Measurements from ENCODE around the gene KCND2. TPM values are rescaled to one million over a fixed set of nuclear protein-coding genes. Genes with fewer than 3 reads are reported as not detected.

The KCND2 gene
- total and polyA plus RNA-seq, 3 donors from 2014 or later, result 3.8 to 6.1 (median 5.1) TPM

- Histone ChIP-seq H3K4me1 (no peaks in the 10 kb centered on the region), H3K36me3 (ENCODE audit: low read depth, missing control alignments) (no peaks in the 10 kb centered on the region), H3K4me3 (no peak overlapping the region), H3K27ac (no peak overlapping the region), H3K27me3 (no peaks in the 10 kb centered on the region), H3K9me3 (no peaks in the 10 kb centered on the region)
- 93 to 94% methylated on average over 3 of the region's 3 CpGs for WGBS, 2 donors
- no peak for TF ChIP-seq POLR2A (IDR thresholded peaks at IDR 0.05)
- TF ChIP-seq, protein P1, sequence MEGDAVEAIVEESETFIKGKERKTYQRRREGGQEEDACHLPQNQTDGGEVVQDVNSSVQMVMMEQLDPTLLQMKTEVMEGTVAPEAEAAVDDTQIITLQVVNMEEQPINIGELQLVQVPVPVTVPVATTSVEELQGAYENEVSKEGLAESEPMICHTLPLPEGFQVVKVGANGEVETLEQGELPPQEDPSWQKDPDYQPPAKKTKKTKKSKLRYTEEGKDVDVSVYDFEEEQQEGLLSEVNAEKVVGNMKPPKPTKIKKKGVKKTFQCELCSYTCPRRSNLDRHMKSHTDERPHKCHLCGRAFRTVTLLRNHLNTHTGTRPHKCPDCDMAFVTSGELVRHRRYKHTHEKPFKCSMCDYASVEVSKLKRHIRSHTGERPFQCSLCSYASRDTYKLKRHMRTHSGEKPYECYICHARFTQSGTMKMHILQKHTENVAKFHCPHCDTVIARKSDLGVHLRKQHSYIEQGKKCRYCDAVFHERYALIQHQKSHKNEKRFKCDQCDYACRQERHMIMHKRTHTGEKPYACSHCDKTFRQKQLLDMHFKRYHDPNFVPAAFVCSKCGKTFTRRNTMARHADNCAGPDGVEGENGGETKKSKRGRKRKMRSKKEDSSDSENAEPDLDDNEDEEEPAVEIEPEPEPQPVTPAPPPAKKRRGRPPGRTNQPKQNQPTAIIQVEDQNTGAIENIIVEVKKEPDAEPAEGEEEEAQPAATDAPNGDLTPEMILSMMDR (IDR thresholded peaks at IDR 0.05), result no peak
- DNase-seq, result no peak
- intact Hi-C loops (cut with DNase I; ENCODE audit: low total_unique reads), result no loop called here
These were observed 520.4 kb downstream of the KCND2 start for GRCh38 chr7:120793213-120793936.

- H3K4me3 ChIP-seq, result no peak overlapping the region
- H3K27ac ChIP-seq, result no peak overlapping the region
- 87 to 89% methylated on average over 4 of the region's 4 CpGs for WGBS, 2 donors
- no peaks in the 10 kb centered on the region for H3K36me3 ChIP-seq (ENCODE audit: low read depth, missing control alignments)
- no peaks in the 10 kb centered on the region for H3K27me3 ChIP-seq
- no peaks in the 10 kb centered on the region for H3K9me3 ChIP-seq
- intact Hi-C loops (cut with DNase I; ENCODE audit: low total_unique reads), result no loop called here
- TF ChIP-seq, protein P1 (IDR thresholded peaks at IDR 0.05), result no peak
- no peak for TF ChIP-seq POLR2A (IDR thresholded peaks at IDR 0.05)
- no peaks in the 10 kb centered on the region for H3K4me1 ChIP-seq
- no peak for DNase-seq
These were observed 521.2 kb downstream of the KCND2 start for GRCh38 chr7:120794106-120794729.

- DNase-seq, result no peak
- Histone ChIP-seq H3K4me3 (no peak overlapping the region), H3K4me1 (no peaks in the 10 kb centered on the region), H3K27ac (no peak overlapping the region), H3K9me3 (no peaks in the 10 kb centered on the region), H3K36me3 (ENCODE audit: low read depth, missing control alignments) (no peaks in the 10 kb centered on the region), H3K27me3 (no peaks in the 10 kb centered on the region)
- intact Hi-C loops (cut with DNase I; ENCODE audit: low total_unique reads), result no loop called here
- WGBS, 2 donors, result 87 to 94% methylated on average over 7 of the region's 7 CpGs
- TF ChIP-seq, protein P1 (IDR thresholded peaks at IDR 0.05), result no peak
- no peak for TF ChIP-seq POLR2A (IDR thresholded peaks at IDR 0.05)
These were observed 524.2 kb downstream of the KCND2 start for GRCh38 chr7:120797026-120797645.

DNA sequence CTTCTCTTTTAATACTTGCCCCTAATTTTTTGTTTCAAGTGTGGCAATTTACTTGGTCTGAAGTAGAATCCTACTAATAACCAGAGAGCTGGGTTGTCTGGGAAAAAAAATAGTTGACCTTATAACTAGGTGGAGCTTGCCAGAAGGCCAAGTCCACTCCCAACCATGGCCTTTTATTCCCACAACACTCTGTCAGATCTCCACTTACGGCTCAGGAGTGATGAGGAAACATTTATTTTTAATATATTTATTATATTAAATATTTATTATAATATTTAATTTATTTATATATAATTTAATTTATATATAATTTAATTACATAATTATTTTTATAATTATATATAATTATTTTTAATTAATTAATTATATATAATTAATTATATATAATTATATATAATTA, 526.2 kb downstream of the KCND2 start:
- Histone ChIP-seq H3K4me3 (no peak overlapping the region), H3K9me3 (no peaks in the 10 kb centered on the region), H3K27me3 (no peaks in the 10 kb centered on the region), H3K36me3 (ENCODE audit: low read depth, missing control alignments) (no peaks in the 10 kb centered on the region), H3K27ac (no peak overlapping the region), H3K4me1 (no peaks in the 10 kb centered on the region)
- 95% methylated on average over 1 of the region's 1 CpG for WGBS, 2 donors
- no peak for DNase-seq
- intact Hi-C loops (cut with DNase I; ENCODE audit: low total_unique reads), result no loop called here
- TF ChIP-seq, protein P1 (IDR thresholded peaks at IDR 0.05), result no peak
- TF ChIP-seq POLR2A (IDR thresholded peaks at IDR 0.05), result no peak

Small RNA genes lying within 50 kb of the gene (small RNA-seq; reads per million reads assigned to genes)
- gene RNU6-581P, result 0 reads per million in 2 donors

Data from testis (tissue), 3 donors.